ENCODE measurements around the gene BMP8A. TPM values are rescaled to one million over a fixed set of nuclear protein-coding genes. Genes with fewer than 3 reads are reported as not detected.

BMP8A gene
- polyA plus RNA-seq, 1 donor from 2014 or later: not detected

- Histone ChIP-seq H3K9me2 (ENCODE audit: insufficient read depth, low read length) (no peaks in the 10 kb centered on the region), H4K20me1 (ENCODE audit: insufficient read depth) (peaks cover 12% of the 10 kb centered on the region), H3K79me2 (replicated peaks; ENCODE audit: insufficient read depth, low read length) (peaks cover 42% of the 10 kb centered on the region), H2AFZ (ENCODE audit: low read depth, low read length) (no peak overlapping the region), H3K27me3 (ENCODE audit: insufficient read depth, low read depth, low read length) (no peaks in the 10 kb centered on the region), H3K9me3 (ENCODE audit: low read length) (no peaks in the 10 kb centered on the region), H3K36me3 (ENCODE audit: insufficient read depth, low read length) (peaks cover 17% of the 10 kb centered on the region), H3K9ac (ENCODE audit: low read length) (no peak overlapping the region), H3K4me3 (ENCODE audit: low read length) (peak overlapping the region; percentile 96), H3F3A (ENCODE audit: insufficient read depth, low read length, poor library complexity, severe bottlenecking) (no peaks in the 10 kb centered on the region), H3K4me2 (ENCODE audit: low read length) (peak overlapping the region; percentile 86), H3K27ac (ENCODE audit: low read length) (no peak overlapping the region)
- no peak for TF ChIP-seq EP300 (conservative IDR thresholded peaks at IDR 0.05; ENCODE audit: poor library complexity, severe bottlenecking)
- TF ChIP-seq EZH2 (IDR thresholded peaks at IDR 0.05; ENCODE audit: borderline replicate concordance, insufficient read depth, low read length, poor library complexity, severe bottlenecking): no peak
- no peak for TF ChIP-seq MXI1 (conservative IDR thresholded peaks at IDR 0.05; ENCODE audit: poor library complexity, severe bottlenecking)
- TF ChIP-seq, protein P1, sequence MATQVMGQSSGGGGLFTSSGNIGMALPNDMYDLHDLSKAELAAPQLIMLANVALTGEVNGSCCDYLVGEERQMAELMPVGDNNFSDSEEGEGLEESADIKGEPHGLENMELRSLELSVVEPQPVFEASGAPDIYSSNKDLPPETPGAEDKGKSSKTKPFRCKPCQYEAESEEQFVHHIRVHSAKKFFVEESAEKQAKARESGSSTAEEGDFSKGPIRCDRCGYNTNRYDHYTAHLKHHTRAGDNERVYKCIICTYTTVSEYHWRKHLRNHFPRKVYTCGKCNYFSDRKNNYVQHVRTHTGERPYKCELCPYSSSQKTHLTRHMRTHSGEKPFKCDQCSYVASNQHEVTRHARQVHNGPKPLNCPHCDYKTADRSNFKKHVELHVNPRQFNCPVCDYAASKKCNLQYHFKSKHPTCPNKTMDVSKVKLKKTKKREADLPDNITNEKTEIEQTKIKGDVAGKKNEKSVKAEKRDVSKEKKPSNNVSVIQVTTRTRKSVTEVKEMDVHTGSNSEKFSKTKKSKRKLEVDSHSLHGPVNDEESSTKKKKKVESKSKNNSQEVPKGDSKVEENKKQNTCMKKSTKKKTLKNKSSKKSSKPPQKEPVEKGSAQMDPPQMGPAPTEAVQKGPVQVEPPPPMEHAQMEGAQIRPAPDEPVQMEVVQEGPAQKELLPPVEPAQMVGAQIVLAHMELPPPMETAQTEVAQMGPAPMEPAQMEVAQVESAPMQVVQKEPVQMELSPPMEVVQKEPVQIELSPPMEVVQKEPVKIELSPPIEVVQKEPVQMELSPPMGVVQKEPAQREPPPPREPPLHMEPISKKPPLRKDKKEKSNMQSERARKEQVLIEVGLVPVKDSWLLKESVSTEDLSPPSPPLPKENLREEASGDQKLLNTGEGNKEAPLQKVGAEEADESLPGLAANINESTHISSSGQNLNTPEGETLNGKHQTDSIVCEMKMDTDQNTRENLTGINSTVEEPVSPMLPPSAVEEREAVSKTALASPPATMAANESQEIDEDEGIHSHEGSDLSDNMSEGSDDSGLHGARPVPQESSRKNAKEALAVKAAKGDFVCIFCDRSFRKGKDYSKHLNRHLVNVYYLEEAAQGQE (IDR thresholded peaks at IDR 0.05; ENCODE audit: borderline replicate concordance): no peak
Observed at GRCh38 chr1:39573736-39574624, 82.5 kb downstream of the BMP8A start.

- peaks cover 42% of the 10 kb centered on the region for H3K79me2 ChIP-seq (replicated peaks; ENCODE audit: insufficient read depth, low read length)
- H3K9me2 ChIP-seq (ENCODE audit: insufficient read depth, low read length): no peaks in the 10 kb centered on the region
- no peak overlapping the region for H2AFZ ChIP-seq (ENCODE audit: low read depth, low read length)
- H3K27me3 ChIP-seq (ENCODE audit: insufficient read depth, low read depth, low read length): no peaks in the 10 kb centered on the region
- peak overlapping the region; percentile 96 for H3K4me3 ChIP-seq (ENCODE audit: low read length)
- peak overlapping the region; percentile 86 for H3K4me2 ChIP-seq (ENCODE audit: low read length)
- H3K9ac ChIP-seq (ENCODE audit: low read length): peak overlapping the region; percentile 83
- H3K36me3 ChIP-seq (ENCODE audit: insufficient read depth, low read length): peaks cover 17% of the 10 kb centered on the region
- H3K9me3 ChIP-seq (ENCODE audit: low read length): no peaks in the 10 kb centered on the region
- TF ChIP-seq SMC3 (conservative IDR thresholded peaks at IDR 0.05; ENCODE audit: poor library complexity): no peak
- no peak for TF ChIP-seq EP300 (conservative IDR thresholded peaks at IDR 0.05; ENCODE audit: poor library complexity, severe bottlenecking)
- no peak for TF ChIP-seq CTCF (IDR thresholded peaks at IDR 0.05; ENCODE audit: poor library complexity, severe bottlenecking)
- TF ChIP-seq MXI1 (conservative IDR thresholded peaks at IDR 0.05; ENCODE audit: poor library complexity, severe bottlenecking): no peak
- TF ChIP-seq, protein P1 (IDR thresholded peaks at IDR 0.05; ENCODE audit: borderline replicate concordance): no peak
- H4K20me1 ChIP-seq (ENCODE audit: insufficient read depth): peaks cover 12% of the 10 kb centered on the region
- no peak overlapping the region for H3K27ac ChIP-seq (ENCODE audit: low read length)
- no peaks in the 10 kb centered on the region for H3F3A ChIP-seq (ENCODE audit: insufficient read depth, low read length, poor library complexity, severe bottlenecking)
Observed at GRCh38 chr1:39574646-39575045, 83.2 kb downstream of the BMP8A start.

Small RNA genes within 50 kb of the gene (small RNA-seq; reads per million reads assigned to genes)
- 21.6 to 105 (median 27.1) reads per million in 3 experiments for gene SNORA55

Other genes with a start within 250 kb of the BMP8A start
- 105 and 115 TPM in 2 replicates for gene PABPC4, start 85.2 kb downstream of the BMP8A start, polyA plus RNA-seq
- gene HEYL, start 148.0 kb downstream of the BMP8A start, polyA plus RNA-seq: not detected in 2 replicates
- gene NT5C1A, start 180.5 kb downstream of the BMP8A start, polyA plus RNA-seq: not detected in 2 replicates
- gene HPCAL4, start 199.8 kb downstream of the BMP8A start, polyA plus RNA-seq: 53.2 and 60.0 TPM in 2 replicates
- 54.0 and 55.9 TPM in 2 replicates for gene PPIE, start 247.2 kb downstream of the BMP8A start, polyA plus RNA-seq

Data from neural cell (in vitro differentiated cells).